A549 (cell line): Measurements from ENCODE around the gene TANK. TPM values are rescaled to one million over a fixed set of nuclear protein-coding genes. Genes with fewer than 3 reads are reported as not detected.
A peak's percentile ranks its signal among the peaks of the same experiment; 100 is the strongest.

Experiments
- ATAC-seq, 2 experiments: fragments of 200-7000 bp in 1 of 2; fragments of >200 bp in 1 of 2; cut with Nextera tagmentation in 1 of 2; cut with Tn5 transposase in 1 of 2; 3 replicates each; pipeline versions ENCODE4 v1.8.0 to v1.9.1; 2018 to 2020; ENCODE audit warnings: mild to moderate bottlenecking in 1 of 2, moderate library complexity in 1 of 2
- CTCF ChIA-PET: fragments of 300-600 bp; sonication (Branson Sonifier 250); formaldehyde crosslinking; extraction: SDS; loops from one replicate; lab custom pipeline; 2021; ENCODE audit warnings: antibody characterized with exemption, inconsistent platforms; lab: Yijun Ruan, JAX
- POLR2A ChIA-PET: fragments of 350-600 bp; formaldehyde crosslinking; extraction: SDS; loops from one replicate; lab custom pipeline; 2021; ENCODE audit warnings: antibody characterized with exemption, inconsistent platforms; lab: Yijun Ruan, JAX
- DNase-seq, 2 experiments: peaks; one replicate each; pipeline versions ENCODE4 v3.0.0 to v3.0.0-alpha.2; 2011 to 2016; ENCODE audit warnings: low read depth in 1 of 2, low spot score in 1 of 2
- FAIRE-seq: peaks from 2 replicates; lab custom pipeline; 2011; peaks lifted over from hg19 to GRCh38; lab: Jason Lieb, UNC
- H3K27ac ChIP-seq, 2 experiments: fragments of >200 bp; sonication (Bioruptor Twin); formaldehyde crosslinking; 3 replicates each; pipeline ENCODE4 v1.5.1; 2016 to 2017
- H3K4me1 ChIP-seq: fragments of >200 bp; sonication (Bioruptor Twin); formaldehyde crosslinking; 3 replicates; pipeline ENCODE4 v1.6.1; 2016
- H3K4me2 ChIP-seq: fragments of >200 bp; sonication (Bioruptor Twin); formaldehyde crosslinking; 3 replicates; pipeline ENCODE4 v1.6.1; 2016
- H3K4me3 ChIP-seq: fragments of >200 bp; sonication (Bioruptor Twin); formaldehyde crosslinking; 3 replicates; pipeline ENCODE4 v1.5.1; 2016
- H3K9me3 ChIP-seq: fragments of >200 bp; sonication (Bioruptor Twin); formaldehyde crosslinking; 3 replicates; pipeline ENCODE4 v1.6.1; 2016
- BCL3 ChIP-seq: fragments of >200 bp; sonication (Bioruptor Twin); formaldehyde crosslinking; IDR thresholded peaks from 3 replicates; pipeline ENCODE4 v1.6.1; 2016
- CEBPB ChIP-seq, 2 experiments: fragments of >200 bp in 1 of 2; sonication (Bioruptor Twin) in 1 of 2; formaldehyde crosslinking in 1 of 2; IDR thresholded peaks; 2 replicates each; pipeline ENCODE4 v1.6.1; 2012 to 2016
- CHD2 ChIP-seq: fragments of 150-350 bp; IDR thresholded peaks from 2 replicates; pipeline ENCODE4 v1.6.1; 2014; ENCODE audit warnings: low read length; ENCODE audit not compliant: partially characterized antibody
- EHF ChIP-seq: fragments of 250-450 bp; sonication (Bioruptor Pico); IDR thresholded peaks from 2 replicates; pipeline ENCODE4 v1.5.0; 2020; ENCODE audit warnings: mild to moderate bottlenecking
- EP300 ChIP-seq, 2 experiments: fragments of >200 bp; sonication (Bioruptor Twin); formaldehyde crosslinking; IDR thresholded peaks; 2 replicates in 1 of 2; 3 replicates in 1 of 2; pipeline ENCODE4 v1.6.1; 2016 to 2017
- FOSL2 ChIP-seq, 2 experiments: fragments of 450-650 bp in 1 of 2; fragments of >200 bp in 1 of 2; sonication (Bioruptor Twin) in 1 of 2; formaldehyde crosslinking; IDR thresholded peaks; 2 replicates each; pipeline versions ENCODE4 v1.5.0 to v1.6.1; 2016 to 2020; ENCODE audit warnings: mild to moderate bottlenecking in 1 of 2, moderate library complexity in 1 of 2
- FOXS1 ChIP-seq: fragments of 250-450 bp; sonication (Bioruptor Pico); IDR thresholded peaks from 2 replicates; pipeline ENCODE4 v1.5.0; 2020; ENCODE audit warnings: mild to moderate bottlenecking, moderate library complexity
- HES2 ChIP-seq: fragments of >200 bp; sonication (Bioruptor Twin); formaldehyde crosslinking; IDR thresholded peaks from 2 replicates; pipeline ENCODE4 v1.6.1; 2016
- HEYL ChIP-seq: fragments of 250-450 bp; sonication (Bioruptor Pico); IDR thresholded peaks from 2 replicates; pipeline ENCODE4 v1.8.0; 2021; ENCODE audit warnings: mild to moderate bottlenecking, moderate library complexity
- HOXA7 ChIP-seq: fragments of 250-450 bp; sonication (Bioruptor Pico); IDR thresholded peaks from 2 replicates; pipeline ENCODE4 v1.5.0; 2020; ENCODE audit warnings: mild to moderate bottlenecking, moderate library complexity
- JUN ChIP-seq, 2 experiments: fragments of >200 bp; sonication (Bioruptor Twin); formaldehyde crosslinking; IDR thresholded peaks; 2 replicates in 1 of 2; 3 replicates in 1 of 2; pipeline ENCODE4 v1.6.1; 2016 to 2017
- JUNB ChIP-seq: fragments of >200 bp; sonication (Bioruptor Twin); formaldehyde crosslinking; IDR thresholded peaks from 2 replicates; pipeline ENCODE4 v1.6.1; 2016
- KDM1A ChIP-seq: fragments of 200-600 bp; sonication (generic); IDR thresholded peaks from 2 replicates; pipeline ENCODE4 v1.6.1; 2016; ENCODE audit warnings: low read depth, mild to moderate bottlenecking
- KDM5A ChIP-seq: fragments of 200-600 bp; sonication (generic); IDR thresholded peaks from 2 replicates; pipeline ENCODE4 v1.6.1; 2016; ENCODE audit warnings: antibody characterized with exemption, mild to moderate bottlenecking
- NR3C1 ChIP-seq: fragments of >200 bp; sonication (Bioruptor Twin); formaldehyde crosslinking; IDR thresholded peaks from 3 replicates; pipeline ENCODE4 v1.6.1; 2017
- PBX3 ChIP-seq: IDR thresholded peaks from 2 replicates; pipeline ENCODE4 v1.6.1; 2012
- POLR2A ChIP-seq: IDR thresholded peaks from 2 replicates; pipeline ENCODE4 v1.6.1; 2012; ENCODE audit warnings: mild to moderate bottlenecking, low read length
- POLR2AphosphoS2 ChIP-seq: conservative IDR thresholded peaks from 2 replicates; pipeline ENCODE4 v1.6.1; 2012; ENCODE audit warnings: low read length, improper control_type of control experiment, inconsistent platforms
- RCOR1 ChIP-seq: fragments of 150-350 bp; IDR thresholded peaks from 2 replicates; pipeline ENCODE4 v1.6.1; 2014; ENCODE audit warnings: antibody characterized with exemption, low read length, low read depth
- SREBF2 ChIP-seq: fragments of 450-650 bp; IDR thresholded peaks from 2 replicates; pipeline ENCODE4 v1.6.1; 2014; ENCODE audit warnings: mild to moderate bottlenecking, moderate library complexity
- ZC3H11A ChIP-seq: fragments of 450-650 bp; IDR thresholded peaks from 2 replicates; pipeline ENCODE4 v1.6.1; 2014; ENCODE audit warnings: antibody characterized with exemption, mild to moderate bottlenecking
- ZFP36 ChIP-seq: fragments of 450-650 bp; IDR thresholded peaks from 2 replicates; pipeline ENCODE4 v1.6.1; 2014; ENCODE audit warnings: borderline replicate concordance; ENCODE audit not compliant: partially characterized antibody
- WGBS: methylation state at CpG from one replicate; pipeline ENCODE4 v1.1.6; 2017; ENCODE audit errors: missing lambda C conversion rate; 5-methylcytosine and 5-hydroxymethylcytosine counted together
- polyA plus RNA-seq, 4 experiments: library from polyadenylated mRNA; depleted of rRNA in 3 of 4; stranded (reverse); fragments of >200 nt; fragmentation: RNase III in 1 of 4; extraction: RNeasy Plus Mini Kit Qiagen cat#74134 plus additional on column Dnase treatment in 1 of 4; gene quantifications; 2 replicates in 3 of 4; 3 replicates in 1 of 4; pipeline ENCODE4 v1.2.3, GENCODE V29; 2011 to 2017

Gene TANK
- polyA plus RNA-seq, 2 of the 4 experiments (the other 2 are of a cell fraction) = 59.6 to 76.3 TPM

GRCh38 chr2:161134547-161135518 lies 25.4 kb upstream of the TANK start:
- POLR2A ChIA-PET = interaction anchor here (1.4 kb wide), 1 partner anchor 30 kb away, joined by 4 read pairs; no protein-coding TSS in a partner anchor
- peak; percentile 65 to 78 for ATAC-seq
- TF ChIP-seq FOSL2 (IDR thresholded peaks at IDR 0.05) (no peak), FOSL2 (CRISPR knock-in tag; IDR thresholded peaks at IDR 0.05) (peak; percentile 69), FOXS1 (peak; percentile 85; the same call in 1 of the 2 replicates), EP300 (IDR thresholded peaks at IDR 0.05) (no peak), CEBPB (IDR thresholded peaks at IDR 0.05) (0 out of 4 replicates have a peak, but pooled peaks of 1 of the 2 experiments have one; percentile 4), JUNB (peak; percentile 50; the same call in 1 of the 2 replicates), POLR2A (no peak), POLR2AphosphoS2 (no peak), BCL3 (peak; percentile 63; the same call in 1 of the 3 replicates)
- TF ChIP-seq, all 56 proteins: peak for 5
- DNase-seq = peak in 1 of 2 experiments; percentile 58
- H3K4me2 ChIP-seq = peak overlapping the region; percentile 79
- H3K9me3 ChIP-seq = no peaks in the 10 kb centered on the region
- 2% methylated on average over 9 of the region's 9 CpGs for WGBS
- CTCF ChIA-PET = interaction anchor here (0.8 to 1.8 kb wide), 5 partner anchors 13 to 93 kb away, joined by 3 to 6 read pairs (median 4); no protein-coding TSS in a partner anchor
- peak overlapping the region; percentile 82 to 91 for H3K27ac ChIP-seq
- peaks cover 59% of the 10 kb centered on the region for H3K4me1 ChIP-seq
- FAIRE-seq = peak; percentile 63
- H3K4me3 ChIP-seq = peak overlapping the region; percentile 2; the same call in 1 of the 3 replicates

- CTCF ChIA-PET = interaction anchor here (1.8 kb wide), 1 partner anchor 94 kb away, joined by 5 read pairs; no protein-coding TSS in a partner anchor
- POLR2A ChIA-PET = interaction anchor here (1.2 kb wide), 1 partner anchor 24 kb away, joined by 3 read pairs; the partner anchor contains the start of gene TANK
- H3K4me3 ChIP-seq = peak overlapping the region; percentile 16; the same call in 2 of the 3 replicates
- TF ChIP-seq ZFP36 = no peak
- TF ChIP-seq ZC3H11A = no peak
- no peak for TF ChIP-seq HES2
- TF ChIP-seq JUN (IDR thresholded peaks at IDR 0.05) = no peak
- TF ChIP-seq PBX3 = no peak
- TF ChIP-seq HEYL (CRISPR knock-in tag) = no peak
- no peak for TF ChIP-seq EHF (CRISPR knock-in tag)
- no peak for TF ChIP-seq RCOR1
- TF ChIP-seq KDM5A = no peak
- no peak for TF ChIP-seq SREBF2
- TF ChIP-seq JUNB = no peak
- TF ChIP-seq KDM1A = no peak
- TF ChIP-seq NR3C1 = no peak
- no peak for TF ChIP-seq HOXA7 (CRISPR knock-in tag)
- TF ChIP-seq CHD2 = no peak
- 10% methylated on average over 4 of the region's 4 CpGs for WGBS
- peak overlapping the region; percentile 79 for H3K4me2 ChIP-seq
- FAIRE-seq (no peak), ATAC-seq (no peak), DNase-seq (peak in 1 of 2 experiments; percentile 17)
- H3K27ac ChIP-seq = peak overlapping the region; percentile 82 to 88
- H3K9me3 ChIP-seq = no peaks in the 10 kb centered on the region
- peaks cover 64% of the 10 kb centered on the region for H3K4me1 ChIP-seq
Measured at GRCh38 chr2:161135951-161136593, 24.2 kb upstream of the TANK start.
